Thyroid gland (tissue), 4 donors: ENCODE measurements around the gene SLC17A9. TPM values are rescaled to one million over a fixed set of nuclear protein-coding genes. Genes with fewer than 3 reads are reported as not detected.
A peak's percentile ranks its signal among the peaks of the same experiment; 100 is the strongest.

ENCODE experiments used
- DNase-seq, 2 donors: peaks; one replicate each; pipeline ENCODE4 v3.0.0-alpha.2; 2019
- H3K27ac ChIP-seq, 3 donors: fragments of 200-600 bp; sonication (generic); 1 replicate in 2 of 3; 2 replicates in 1 of 3; pipeline ENCODE4 v1.5.1; 2016 to 2019; ENCODE audit warnings: mild to moderate bottlenecking in 1 of 3, moderate library complexity in 1 of 3
- H3K27me3 ChIP-seq: fragments of 200-600 bp; sonication (generic); one replicate; pipeline ENCODE4 v1.5.1; 2019
- H3K36me3 ChIP-seq, 2 donors: fragments of 200-600 bp; sonication (generic); one replicate each; pipeline ENCODE4 v1.5.1; 2016 to 2019
- H3K4me1 ChIP-seq, 2 donors: fragments of 200-600 bp; sonication (generic); one replicate each; pipeline ENCODE4 v1.5.1; 2017 to 2019
- H3K4me3 ChIP-seq, 3 donors: fragments of 200-600 bp; sonication (generic); replicated peaks in 1 of 3; 1 replicate in 2 of 3; 2 replicates in 1 of 3; pipeline ENCODE4 v1.5.1; 2016; ENCODE audit warnings: mild to moderate bottlenecking in 1 of 3
- H3K9me3 ChIP-seq: fragments of 200-600 bp; sonication (generic); one replicate; pipeline ENCODE4 v1.5.1; 2017
- CTCF ChIP-seq, 6 experiments: fragments of 200-600 bp in 3 of 6; fragments of 450-650 bp in 3 of 6; sonication (generic) in 3 of 6; IDR thresholded peaks; one replicate each; pipeline ENCODE4 v1.5.1; 2016 to 2019; ENCODE audit warnings: antibody characterized with exemption in 6 of 6, mild to moderate bottlenecking in 2 of 6, inconsistent platforms in 1 of 6, moderate library complexity in 1 of 6
- POLR2A ChIP-seq, 2 donors: fragments of 450-650 bp; IDR thresholded peaks; one replicate each; pipeline ENCODE4 v1.6.1; 2017; ENCODE audit warnings: antibody characterized with exemption in 2 of 2, mild to moderate bottlenecking in 2 of 2, moderate library complexity in 1 of 2
- WGBS, 2 donors: methylation state at CpG; one replicate each; pipeline ENCODE4 v1.1.5; 2017; 5-methylcytosine and 5-hydroxymethylcytosine counted together
- intact Hi-C: fragments of 100-400 bp; cut with DNase I; formaldehyde crosslinking; loops from one replicate; pipeline ENCODE4 v1.15.1; 2023
- total RNA-seq, 4 donors: library from RNA; depleted of rRNA; stranded (reverse); fragments of >200 nt; gene quantifications; one replicate each; pipeline ENCODE4 v1.2.3, GENCODE V29; 2016

The SLC17A9 gene
- total RNA-seq, 4 donors from 2014 or later = 0.68 to 1.6 (median 1.00) TPM

GRCh38 chr20:62928246-62928939 lies 24.1 kb upstream of the SLC17A9 start:
- no peak for TF ChIP-seq POLR2A (IDR thresholded peaks at IDR 0.05)
- TF ChIP-seq CTCF (IDR thresholded peaks at IDR 0.05) = no peak
- Histone ChIP-seq H3K4me3 (peak overlapping the region in 1 of 3 donors; percentile 35), H3K27ac (peak overlapping the region; percentile 10 to 79 (median 66)), H3K27me3 (no peaks in the 10 kb centered on the region), H3K9me3 (no peaks in the 10 kb centered on the region), H3K36me3 (no peaks in the 10 kb centered on the region), H3K4me1 (peaks cover 38 to 43% of the 10 kb centered on the region in 2 donors)
- intact Hi-C loops = no loop called here
- DNase-seq = no peak
- WGBS, 2 donors = 45 to 49% methylated on average over 14 of the region's 14 CpGs

DNA sequence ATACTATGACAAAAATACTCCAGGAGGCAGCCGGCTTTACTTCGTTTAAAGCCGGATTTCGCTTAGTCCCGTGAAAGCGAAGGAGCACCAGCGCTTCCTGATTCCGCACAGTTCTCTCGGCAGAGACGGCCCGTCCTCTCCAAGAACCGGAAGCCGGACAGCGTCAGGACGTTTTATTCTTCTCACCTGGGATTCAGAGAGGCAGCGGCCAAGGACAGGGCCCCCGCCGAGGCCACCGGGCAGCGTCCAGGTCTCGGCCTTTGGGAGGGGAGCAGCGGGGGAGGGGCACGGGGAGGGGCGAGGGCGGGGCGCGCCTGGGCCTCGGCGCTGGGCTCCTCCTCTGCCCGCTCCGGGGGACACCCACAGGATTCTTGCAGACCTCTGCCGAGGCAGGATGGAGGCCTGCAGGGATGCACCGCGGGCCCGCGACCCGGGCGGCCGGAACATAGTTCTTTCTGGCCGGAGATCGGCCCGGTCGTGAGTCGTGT lies 23.4 kb upstream of the SLC17A9 start:
- WGBS, 2 donors = 3 to 6% methylated on average over 20 to 21 of the region's 44 CpGs
- no peaks in the 10 kb centered on the region for H3K27me3 ChIP-seq
- no peaks in the 10 kb centered on the region for H3K36me3 ChIP-seq
- no peaks in the 10 kb centered on the region for H3K9me3 ChIP-seq
- peaks cover 33 to 38% of the 10 kb centered on the region in 2 donors for H3K4me1 ChIP-seq
- H3K4me3 ChIP-seq = peak overlapping the region in 2 of 3 donors; percentile 23 to 35
- peak; percentile 82 to 88 for DNase-seq
- no peak for TF ChIP-seq CTCF (IDR thresholded peaks at IDR 0.05)
- TF ChIP-seq POLR2A (IDR thresholded peaks at IDR 0.05) = peak in 1 of 2 donors; percentile 48
- intact Hi-C loops = no loop called here
- peak overlapping the region; percentile 10 to 79 (median 66) for H3K27ac ChIP-seq

GRCh38 chr20:62931464-62931863 lies 21.0 kb upstream of the SLC17A9 start:
- Histone ChIP-seq H3K36me3 (no peaks in the 10 kb centered on the region), H3K9me3 (no peaks in the 10 kb centered on the region), H3K27me3 (no peaks in the 10 kb centered on the region), H3K4me1 (peaks cover 29 to 45% of the 10 kb centered on the region in 2 donors), H3K4me3 (no peak overlapping the region), H3K27ac (no peak overlapping the region)
- no peak for DNase-seq
- intact Hi-C loops = no loop called here
- TF ChIP-seq POLR2A (IDR thresholded peaks at IDR 0.05) (no peak), CTCF (IDR thresholded peaks at IDR 0.05) (no peak)
- WGBS, 2 donors = 84 to 90% methylated on average over 9 of the region's 9 CpGs

- Histone ChIP-seq H3K9me3 (no peaks in the 10 kb centered on the region), H3K27me3 (no peaks in the 10 kb centered on the region), H3K36me3 (no peaks in the 10 kb centered on the region), H3K27ac (no peak overlapping the region), H3K4me1 (peaks cover 17 to 33% of the 10 kb centered on the region in 2 donors), H3K4me3 (no peak overlapping the region)
- DNase-seq = no peak
- TF ChIP-seq POLR2A (IDR thresholded peaks at IDR 0.05) (no peak), CTCF (IDR thresholded peaks at IDR 0.05) (no peak)
- 73 to 77% methylated on average over 3 of the region's 3 CpGs for WGBS, 2 donors
- intact Hi-C loops = no loop called here
These were observed 18.5 kb upstream of the SLC17A9 start for GRCh38 chr20:62933966-62934365.

DNA sequence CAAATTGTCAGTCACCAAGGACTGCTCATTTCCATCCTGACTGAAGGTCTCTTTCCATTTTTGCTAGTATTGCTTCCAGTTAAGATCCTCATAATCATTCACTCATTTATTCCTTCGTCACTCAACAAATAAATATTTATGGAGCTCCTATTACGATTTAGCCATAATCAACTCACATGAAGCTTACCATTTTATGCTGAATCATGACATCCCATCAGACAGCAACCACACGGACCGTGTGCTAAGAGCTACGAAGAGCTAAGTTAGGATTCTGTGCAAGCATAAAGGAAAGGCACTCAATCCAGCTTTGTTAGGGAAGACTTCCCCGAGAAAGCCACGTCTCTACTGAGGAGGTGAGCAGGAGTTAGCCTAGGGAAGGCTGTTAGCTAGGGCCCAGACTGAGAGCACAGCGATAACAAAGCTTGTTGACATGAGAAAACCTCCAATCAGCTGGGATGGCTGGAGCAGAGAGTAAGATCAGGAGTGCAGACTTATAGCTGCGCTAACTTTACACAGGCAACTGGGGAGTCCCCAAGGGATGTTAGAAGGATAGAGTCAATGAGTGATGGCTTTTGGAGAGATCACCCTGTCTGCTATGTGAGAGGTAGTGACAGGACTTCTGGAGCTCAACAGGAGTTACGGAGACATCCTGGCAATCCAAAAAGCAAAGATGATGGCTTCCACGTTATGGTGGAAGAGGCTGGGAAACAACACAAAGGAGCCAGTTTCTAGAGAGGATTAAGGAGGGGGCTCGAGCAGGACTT lies 17.1 kb upstream of the SLC17A9 start:
- Histone ChIP-seq H3K36me3 (no peaks in the 10 kb centered on the region), H3K27ac (no peak overlapping the region), H3K4me3 (no peak overlapping the region), H3K27me3 (no peaks in the 10 kb centered on the region), H3K4me1 (peaks cover 25 to 35% of the 10 kb centered on the region in 2 donors), H3K9me3 (no peaks in the 10 kb centered on the region)
- no peak for DNase-seq
- 88 to 90% methylated on average over 12 of the region's 12 CpGs for WGBS, 2 donors
- TF ChIP-seq POLR2A (IDR thresholded peaks at IDR 0.05) (no peak), CTCF (IDR thresholded peaks at IDR 0.05) (no peak)
- intact Hi-C loops = no loop called here
